GM18858 (cell line): Measurements from ENCODE around the gene CCDC197.

Experiments used
- ATAC-seq: cut with Tn5 transposase; IDR thresholded peaks from one replicate; pipeline ENCODE4 v1.9.1; 2021; ENCODE audit not compliant: unreplicated experiment

Gene CCDC197

DNA sequence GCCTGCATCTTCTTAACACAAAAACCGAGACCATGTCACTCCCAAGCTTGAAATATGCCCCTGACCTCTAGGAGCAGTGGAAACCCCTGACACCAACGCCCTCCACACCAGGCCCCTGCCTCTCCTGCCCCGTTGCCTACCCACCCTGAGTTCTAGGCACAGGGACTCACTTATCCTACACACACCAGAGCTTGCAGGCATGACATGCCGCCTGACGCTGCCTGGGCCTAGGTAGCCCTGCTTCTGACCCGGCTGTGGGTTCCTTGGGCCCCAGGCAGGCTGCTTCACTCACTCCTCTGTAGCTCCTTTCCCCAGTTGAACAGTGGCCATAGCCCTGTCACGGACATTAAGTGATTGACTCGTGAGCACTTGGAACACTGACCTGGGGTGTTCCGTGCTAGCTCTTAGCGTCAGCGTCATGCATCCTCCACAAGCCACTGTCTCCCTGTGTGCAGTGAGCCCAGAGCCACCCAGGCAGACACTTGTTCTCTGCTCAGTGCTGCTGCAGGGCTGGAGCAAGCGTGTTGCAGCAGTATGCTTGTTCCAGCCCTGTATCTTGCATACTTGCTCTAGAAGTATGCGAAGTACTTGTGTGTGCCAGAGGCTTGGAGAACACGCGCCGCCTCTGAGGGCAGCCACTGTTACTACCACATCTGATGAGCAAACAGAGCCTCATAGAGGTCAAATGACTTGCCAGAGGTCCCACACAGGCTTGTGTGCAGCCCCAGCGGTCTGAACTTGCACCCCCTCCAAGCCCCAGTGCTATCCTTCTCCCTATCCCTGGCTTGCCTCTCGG is 44.6 kb downstream of the CCDC197 start:
- ATAC-seq: no peak

GRCh38 chr14:94042433-94043091 is 45.5 kb downstream of the CCDC197 start:
- ATAC-seq: no peak

GRCh38 chr14:94043111-94043755 is 46.1 kb downstream of the CCDC197 start:
- ATAC-seq: no peak

- no peak for ATAC-seq
Observed at GRCh38 chr14:94043756-94044475, 46.8 kb downstream of the CCDC197 start.

DNA sequence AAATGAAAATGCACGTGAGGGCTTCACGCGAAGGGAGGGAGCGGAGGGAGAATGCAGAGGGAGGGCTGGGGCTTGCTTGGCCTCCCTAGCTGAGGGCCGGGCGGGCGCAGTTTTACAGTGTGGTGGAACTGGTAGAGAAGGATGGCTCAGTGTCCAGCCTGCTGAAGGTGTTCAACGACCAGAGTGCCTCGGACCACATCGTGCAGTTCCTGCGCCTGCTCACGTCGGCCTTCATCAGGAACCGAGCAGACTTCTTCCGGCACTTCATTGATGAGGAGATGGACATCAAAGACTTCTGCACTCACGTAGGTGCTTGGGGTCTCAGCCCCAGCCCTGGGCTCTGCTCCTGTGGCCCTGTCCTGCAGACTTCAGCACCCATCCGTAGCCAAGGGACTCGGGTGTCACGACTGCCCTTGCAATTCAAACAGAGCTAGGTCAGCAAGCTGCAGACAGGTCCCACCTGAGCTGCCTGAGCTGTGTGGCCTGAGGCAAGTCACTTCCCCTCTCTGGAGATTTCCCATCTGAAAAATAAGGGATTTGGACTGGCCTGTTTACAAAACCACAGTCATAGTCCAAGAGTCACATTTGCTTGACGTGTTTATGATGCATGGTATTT is 47.5 kb downstream of the CCDC197 start:
- ATAC-seq: no peak

DNA sequence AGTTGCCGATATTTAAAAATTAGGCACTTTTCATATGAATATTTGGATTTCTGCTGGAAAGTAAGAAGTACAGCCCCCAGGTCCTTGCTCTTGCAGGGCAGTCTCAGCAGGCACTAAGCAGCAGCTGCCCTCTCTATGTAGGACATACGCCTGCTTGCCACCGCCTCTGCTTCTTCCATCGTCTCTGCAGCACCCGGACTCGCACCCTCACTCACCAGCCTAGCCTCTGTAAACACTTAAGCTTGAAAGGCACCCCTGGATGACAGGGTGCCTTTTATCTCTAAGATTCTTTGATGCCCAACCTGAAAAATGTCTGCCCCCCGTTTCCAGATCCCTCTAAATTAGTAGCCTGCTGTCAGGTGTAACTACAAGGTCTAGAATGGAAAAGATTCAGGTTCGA is 48.0 kb downstream of the CCDC197 start:
- ATAC-seq: no peak

- no peak for ATAC-seq
Observed at GRCh38 chr14:94045563-94046345, 48.7 kb downstream of the CCDC197 start.

GRCh38 chr14:94046696-94047250 is 49.7 kb downstream of the CCDC197 start:
- no peak for ATAC-seq

DNA sequence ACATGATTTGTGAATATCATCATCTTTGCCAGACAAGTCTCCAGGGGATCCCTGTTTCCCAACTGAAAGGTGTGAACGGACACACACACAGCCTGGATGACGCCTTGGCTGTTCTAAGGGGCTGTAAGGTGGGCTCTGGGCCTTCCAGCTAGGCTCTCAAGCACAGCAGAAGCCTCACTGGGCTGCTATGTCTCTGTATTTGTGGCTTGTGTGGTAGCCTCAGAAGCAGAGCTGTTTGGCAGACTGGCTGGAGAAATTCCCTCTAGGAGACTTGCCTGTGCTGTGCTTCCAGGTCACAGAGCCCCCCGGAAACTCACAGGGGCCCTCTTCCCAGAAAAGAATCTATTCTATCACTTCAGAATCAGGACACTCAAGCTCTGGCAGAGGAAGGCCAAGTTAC is 50.5 kb downstream of the CCDC197 start:
- no peak for ATAC-seq

DNA sequence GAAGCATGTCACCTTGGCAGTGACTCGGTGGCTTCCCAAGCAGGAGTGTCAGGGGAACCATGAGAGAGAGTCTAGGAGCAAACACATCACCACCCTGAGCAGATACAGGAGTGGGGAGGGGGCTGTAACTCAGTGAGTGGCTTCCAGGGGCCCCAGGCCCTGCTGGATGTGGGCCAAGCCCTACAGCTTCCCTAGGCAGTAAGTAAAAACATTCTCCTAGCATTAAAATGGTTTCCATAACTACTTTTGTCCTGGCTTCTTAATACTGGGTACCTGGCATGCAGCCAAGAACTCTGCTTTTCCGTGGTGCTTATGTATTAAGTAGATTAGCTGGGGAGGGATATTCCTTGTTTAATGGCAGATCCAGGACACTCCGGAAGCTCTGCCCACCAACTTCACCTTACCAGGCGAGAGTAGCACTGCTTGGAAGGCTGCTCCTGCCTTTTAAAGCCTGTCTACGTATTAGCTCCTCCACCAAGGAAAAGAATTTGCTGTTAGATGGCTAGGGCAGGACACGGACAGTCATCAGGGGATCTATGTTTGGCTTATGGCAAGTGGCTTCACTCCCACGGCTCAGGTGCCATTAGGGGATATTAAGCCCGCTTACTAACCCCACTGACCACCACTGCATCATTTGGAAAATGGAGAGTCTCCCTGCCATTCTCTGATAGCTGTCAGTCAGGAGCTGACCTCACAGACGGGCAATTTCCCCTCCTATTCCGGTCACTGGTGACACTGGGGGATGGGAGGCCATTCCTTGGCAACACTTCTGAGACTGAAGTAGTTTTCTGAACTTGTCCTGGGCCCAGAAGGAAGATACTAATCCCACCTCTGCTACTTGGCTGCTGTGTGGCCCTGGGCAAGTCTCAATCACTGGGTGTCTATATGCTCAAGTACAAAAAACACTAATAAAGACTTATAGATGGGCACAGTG is 51.9 kb downstream of the CCDC197 start:
- ATAC-seq: no peak

GRCh38 chr14:94049625-94050023 is 52.5 kb downstream of the CCDC197 start:
- no peak for ATAC-seq

DNA sequence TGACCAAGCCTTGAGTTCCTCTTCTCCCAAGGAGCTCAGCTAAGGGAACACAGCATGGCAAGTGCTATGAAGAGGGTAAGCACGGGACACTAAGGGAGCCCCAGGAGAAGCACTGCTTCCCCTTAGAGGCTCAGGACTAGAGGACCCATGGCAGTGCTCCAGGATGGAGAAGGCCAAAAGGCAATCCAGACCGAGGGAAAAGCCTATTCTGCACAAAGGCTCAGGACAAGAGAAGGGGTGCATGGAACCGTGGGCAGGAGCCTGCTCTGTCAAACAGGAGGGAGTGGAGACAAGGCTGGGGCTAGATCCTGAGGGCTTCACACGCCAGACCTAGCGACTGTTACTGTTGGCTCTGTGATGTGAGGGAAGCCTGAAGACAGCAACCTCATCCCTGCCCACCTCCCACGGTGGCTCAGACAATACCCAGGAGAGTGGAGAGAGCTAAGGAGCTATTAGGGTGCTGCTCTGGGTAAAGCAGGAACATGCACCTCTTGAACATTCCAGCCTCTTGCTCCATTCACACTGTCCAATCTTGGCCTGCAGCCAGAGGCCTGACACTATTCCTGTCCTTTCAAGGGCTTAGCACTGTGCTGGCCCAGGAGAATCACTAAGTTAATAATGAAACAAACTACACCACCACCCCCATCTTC is 53.3 kb downstream of the CCDC197 start:
- no peak for ATAC-seq

- ATAC-seq: no peak
Observed at GRCh38 chr14:94051115-94051514, 54.0 kb downstream of the CCDC197 start.

- no peak for ATAC-seq
Observed at GRCh38 chr14:94051779-94052178, 54.7 kb downstream of the CCDC197 start.

DNA sequence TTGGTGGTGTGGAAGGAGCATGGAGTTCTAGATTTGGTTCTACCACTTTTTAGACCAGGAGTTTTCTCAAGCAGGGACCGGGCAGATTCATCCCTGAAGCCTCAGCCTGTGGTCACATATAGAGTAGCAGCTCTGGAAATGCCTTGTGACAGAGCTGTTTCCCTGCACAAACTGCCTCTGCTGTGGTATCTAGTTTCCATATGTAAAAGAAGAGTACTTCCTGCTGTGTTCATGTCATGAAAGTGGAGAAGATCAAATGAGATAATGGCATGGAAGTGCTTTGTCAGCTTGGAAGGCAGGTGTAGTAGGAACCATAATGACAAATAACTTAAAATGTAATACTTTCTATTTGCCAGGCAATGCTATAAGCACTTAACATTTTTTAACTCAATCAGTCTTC is 55.1 kb downstream of the CCDC197 start:
- no peak for ATAC-seq

DNA sequence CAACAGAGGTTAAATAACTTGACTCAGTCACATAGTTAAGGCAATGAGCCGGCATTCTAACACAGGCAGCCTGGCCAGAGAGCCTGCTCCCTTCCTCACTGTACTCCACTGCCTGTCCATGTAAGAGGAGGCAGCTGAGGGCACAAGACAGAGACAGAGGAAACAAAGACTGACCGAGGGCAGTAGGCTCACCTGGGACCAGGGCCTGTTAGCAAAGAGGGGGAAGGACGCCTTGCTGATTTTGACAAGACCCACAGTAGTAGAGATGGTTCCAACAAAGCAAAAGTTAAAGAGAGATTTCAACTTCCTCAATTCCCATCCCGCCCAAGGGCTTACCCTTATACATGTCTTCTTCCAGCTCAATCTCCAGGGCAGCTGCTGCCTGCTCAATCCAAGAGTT is 55.6 kb downstream of the CCDC197 start:
- no peak for ATAC-seq

DNA sequence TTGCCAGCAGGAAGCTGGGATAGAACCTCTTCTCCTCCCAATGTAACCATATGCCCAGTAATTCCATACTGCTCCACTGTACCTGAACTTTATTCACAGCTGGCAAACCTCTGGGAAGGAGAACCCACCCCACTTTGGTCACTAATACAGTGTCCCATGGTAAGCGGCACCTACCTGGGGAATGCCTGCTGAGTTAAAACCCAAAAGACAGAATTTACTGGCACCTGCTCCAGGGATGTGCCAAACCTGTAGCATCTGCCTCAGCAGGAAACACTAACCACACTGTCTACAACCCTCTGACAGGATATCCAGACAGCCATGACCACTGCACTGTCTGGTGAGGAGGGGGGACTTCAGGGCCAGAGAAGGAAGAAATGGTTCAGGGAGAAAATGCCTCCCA is 57.3 kb downstream of the CCDC197 start:
- ATAC-seq: no peak

- no peak for ATAC-seq
Observed at GRCh38 chr14:94054936-94055335, 57.8 kb downstream of the CCDC197 start.
